HepG2 (cell line): ENCODE measurements around the gene GFOD1. TPM values are rescaled to one million over a fixed set of nuclear protein-coding genes. Genes with fewer than 3 reads are reported as not detected.

Source experiments
- ATAC-seq: fragments of 200-7000 bp; cut with Tn5 transposase; 3 replicates; pipeline ENCODE4 v1.9.1; 2020; ENCODE audit warnings: mild to moderate bottlenecking, moderate library complexity
- BruUV-seq: library from RNA; stranded (reverse); fragments of 400-500 nt; replicated peaks from 2 replicates; lab custom pipeline; 2021; lab: Mats Ljungman, UMichigan
- CTCF ChIA-PET: fragments of 300-600 bp; formaldehyde crosslinking; extraction: SDS; loops from one replicate; lab custom pipeline; 2021; ENCODE audit warnings: low total read pairs, inconsistent platforms, low intra/inter-chr PET ratio; lab: Yijun Ruan, JAX
- POLR2A ChIA-PET: fragments of 350-600 bp; sonication (Branson Sonifier 250); formaldehyde crosslinking; loops from one replicate; lab custom pipeline; 2020; ENCODE audit warnings: antibody characterized with exemption, inconsistent platforms; lab: Yijun Ruan, JAX
- DNase-seq: peaks from one replicate; pipeline ENCODE4 v3.0.0-alpha.2; 2015; ENCODE audit warnings: low spot score
- FAIRE-seq: peaks from 3 replicates; lab custom pipeline; 2011; peaks lifted over from hg19 to GRCh38; lab: Jason Lieb, UNC
- H2AFZ ChIP-seq: one replicate; pipeline ENCODE4 v1.6.1; 2011; ENCODE audit warnings: low read length, inconsistent platforms
- H3K27ac ChIP-seq: fragments of 300-600 bp; 3 replicates; pipeline ENCODE4 v1.8.0; 2011; ENCODE audit warnings: mixed run types, mild to moderate bottlenecking, mixed read lengths, low read length, inconsistent platforms; ENCODE audit not compliant: insufficient read depth; ENCODE audit errors: extremely low read length
- H3K27me3 ChIP-seq, 2 experiments: fragments of 200-600 bp in 1 of 2; 2 replicates in 1 of 2; 3 replicates in 1 of 2; pipeline versions ENCODE4 v1.6.0 to v1.8.0; 2011; ENCODE audit warnings: low read length in 2 of 2, mild to moderate bottlenecking in 2 of 2, moderate library complexity in 2 of 2, inconsistent platforms in 1 of 2; ENCODE audit not compliant: insufficient read depth in 2 of 2, control insufficient read depth in 1 of 2
- H3K36me3 ChIP-seq, 2 experiments: fragments of 200-600 bp in 1 of 2; replicated peaks in 1 of 2; 2 replicates in 1 of 2; 3 replicates in 1 of 2; pipeline versions ENCODE4 v1.5.1 to v1.8.0; 2011; ENCODE audit warnings: low read length in 2 of 2, inconsistent platforms in 1 of 2; ENCODE audit not compliant: insufficient read depth in 2 of 2, control insufficient read depth in 1 of 2
- H3K4me1 ChIP-seq: 2 replicates; pipeline ENCODE4 v1.5.1; 2012; ENCODE audit warnings: low read length, inconsistent platforms; ENCODE audit not compliant: insufficient read depth
- H3K4me2 ChIP-seq: 2 replicates; pipeline ENCODE4 v1.6.0; 2011; ENCODE audit warnings: low read depth, low read length, inconsistent platforms
- H3K4me3 ChIP-seq, 3 experiments: fragments of 200-600 bp in 1 of 3; sonication (generic), shearing (Covaris generic) in 1 of 3; replicated peaks in 1 of 3; 2 replicates each; pipeline ENCODE4 v1.5.1; 2011 to 2016; ENCODE audit warnings: low read length in 3 of 3, inconsistent platforms in 2 of 3, low read depth in 2 of 3, mild to moderate bottlenecking in 2 of 3, control low read depth in 1 of 3, mixed read lengths in 1 of 3; ENCODE audit not compliant: insufficient read depth in 1 of 3
- H3K79me2 ChIP-seq: one replicate; pipeline ENCODE4 v1.6.1; 2011; ENCODE audit warnings: low read length, inconsistent platforms; ENCODE audit not compliant: insufficient read depth
- H3K9ac ChIP-seq: 2 replicates; pipeline ENCODE4 v1.6.0; 2011; ENCODE audit warnings: mild to moderate bottlenecking, low read depth, low read length, inconsistent platforms; ENCODE audit not compliant: insufficient read depth
- H3K9me3 ChIP-seq: 2 replicates; pipeline ENCODE4 v1.5.1; 2012; ENCODE audit warnings: mild to moderate bottlenecking, low read length
- H4K20me1 ChIP-seq: 2 replicates; pipeline ENCODE4 v1.6.0; 2011; ENCODE audit warnings: inconsistent platforms, mild to moderate bottlenecking, low read length, moderate library complexity; ENCODE audit not compliant: insufficient read depth
- MZF1 ChIP-seq: sonication (generic); formaldehyde crosslinking; IDR thresholded peaks from 2 replicates; pipeline ENCODE4 v1.8.1; 2023; ENCODE audit warnings: mild to moderate bottlenecking, missing genetic modification reagents, borderline replicate concordance
- NFE2L1 ChIP-seq: sonication (generic); formaldehyde crosslinking; IDR thresholded peaks from 2 replicates; pipeline ENCODE4 v1.4.0; 2020; ENCODE audit warnings: missing genetic modification reagents, mild to moderate bottlenecking, borderline replicate concordance
- NFKB2 ChIP-seq: sonication (generic); formaldehyde crosslinking; IDR thresholded peaks from 2 replicates; pipeline ENCODE4 v1.4.0; 2020; ENCODE audit warnings: missing genetic modification reagents, borderline replicate concordance
- PLRG1 ChIP-seq: fragments of 450-650 bp; conservative IDR thresholded peaks from 2 replicates; pipeline ENCODE4 v1.6.1; 2016
- RNF2 ChIP-seq: fragments of 450-650 bp; conservative IDR thresholded peaks from 2 replicates; pipeline ENCODE4 v1.6.1; 2016; ENCODE audit warnings: low read depth
- TSC22D2 ChIP-seq: sonication (generic); formaldehyde crosslinking; IDR thresholded peaks from 2 replicates; pipeline ENCODE4 v1.5.1; 2020; ENCODE audit warnings: missing genetic modification reagents, mild to moderate bottlenecking, borderline replicate concordance
- ZBTB39 ChIP-seq: sonication (generic); formaldehyde crosslinking; IDR thresholded peaks from 2 replicates; pipeline ENCODE4 v1.5.0; 2020; ENCODE audit warnings: missing genetic modification reagents
- ZBTB40 ChIP-seq, 2 experiments: fragments of 450-650 bp in 1 of 2; sonication (generic) in 1 of 2; formaldehyde crosslinking in 1 of 2; IDR thresholded peaks; 2 replicates each; pipeline versions ENCODE4 v1.6.1 to v1.8.0; 2016 to 2022; ENCODE audit warnings: antibody characterized with exemption in 1 of 2, mild to moderate bottlenecking in 1 of 2, missing genetic modification reagents in 1 of 2
- ZBTB43 ChIP-seq: sonication (generic); formaldehyde crosslinking; conservative IDR thresholded peaks from 2 replicates; pipeline ENCODE4 v1.4.0; 2020; ENCODE audit warnings: missing genetic modification reagents
- ZNF652 ChIP-seq: IDR thresholded peaks from 2 replicates; pipeline ENCODE4 v1.6.1; 2016; ENCODE audit warnings: low read depth, borderline replicate concordance
- ZNF670 ChIP-seq: sonication (generic); formaldehyde crosslinking; IDR thresholded peaks from 2 replicates; pipeline ENCODE4 v1.8.0; 2022; ENCODE audit warnings: mild to moderate bottlenecking, missing genetic modification reagents, borderline replicate concordance
- ZNF672 ChIP-seq: sonication (generic); formaldehyde crosslinking; IDR thresholded peaks from 2 replicates; pipeline ENCODE4 v1.8.1; 2022; ENCODE audit warnings: missing genetic modification reagents
- WGBS: methylation state at CpG from one replicate; pipeline ENCODE4 v1.1.6; 2017; ENCODE audit warnings: low lambda C conversion rate; 5-methylcytosine and 5-hydroxymethylcytosine counted together
- in situ Hi-C: cut with HindIII; loops from 2 replicates; pipeline ENCODE4 v1.10.0; 2017; ENCODE audit warnings: low pct_unique_long_range_greater_than_20kb; ENCODE audit not compliant: extremely low pct_ligation_motif_present
- intact Hi-C: fragments of 100-400 bp; cut with micrococcal nuclease; formaldehyde crosslinking; loops from one replicate; pipeline ENCODE4 v1.10.0; 2022; ENCODE audit not compliant: unreplicated experiment
- polyA plus RNA-seq, 8 experiments: library from polyadenylated mRNA; depleted of rRNA in 3 of 8; stranded (reverse) in 7 of 8; unstranded in 1 of 8; fragments of >200 nt; fragmentation: Illumina TruSeq in 4 of 8; extraction: Trizol in 4 of 8; gene quantifications; 2 replicates each; pipeline versions ENCODE4 v1.2.1 to v1.2.3, GENCODE V29; 2011 to 2016; ENCODE audit warnings: low read depth in 4 of 8, missing spikeins in 1 of 8, mixed read lengths in 1 of 8; ENCODE audit not compliant: insufficient read depth in 1 of 8
- total RNA-seq, 5 experiments: library from RNA; depleted of rRNA; stranded (reverse); fragments of >200 nt; fragmentation: Illumina TruSeq; extraction: Trizol; gene quantifications; 2 replicates each; pipeline ENCODE4 v1.2.3, GENCODE V29; 2016; ENCODE audit warnings: low read depth in 1 of 5

GFOD1 gene
- total and polyA plus RNA-seq, 2 of the 13 experiments (the other 11 are each of a cell fraction or from before 2014, with no cell fraction given): 1.9 to 6.4 TPM

- no peak overlapping the region for H2AFZ ChIP-seq
- no peaks in the 10 kb centered on the region for H3K79me2 ChIP-seq
- H3K9me3 ChIP-seq: no peaks in the 10 kb centered on the region
- H3K4me1 ChIP-seq: peaks cover 16% of the 10 kb centered on the region
- no peaks in the 10 kb centered on the region; the same call in 1 of the 2 replicates for H4K20me1 ChIP-seq
- in situ Hi-C loops (no loop called here), intact Hi-C loops (no loop called here)
- CTCF ChIA-PET: no interaction called here
- ATAC-seq (no peak), DNase-seq (no peak), FAIRE-seq (no peak)
- no peak overlapping the region for H3K4me3 ChIP-seq
- WGBS: 91% methylated on average over 6 of the region's 6 CpGs
- no peaks in the 10 kb centered on the region for H3K27me3 ChIP-seq
- no peaks in the 10 kb centered on the region for H3K36me3 ChIP-seq
- no TSS peak for BruUV-seq
- H3K4me2 ChIP-seq: no peak overlapping the region
- no peak overlapping the region for H3K27ac ChIP-seq
- H3K9ac ChIP-seq: no peak overlapping the region
- POLR2A ChIA-PET: no interaction called here
- TF ChIP-seq ZNF672 (no peak), ZNF670 (CRISPR knock-in tag) (no peak), PLRG1 (no peak), ZBTB39 (CRISPR knock-in tag) (no peak), ZBTB40 (IDR thresholded peaks at IDR 0.05) (no peak), ZBTB40 (CRISPR knock-in tag; IDR thresholded peaks at IDR 0.05) (no peak), ZBTB43 (no peak), MZF1 (CRISPR knock-in tag) (no peak), NFKB2 (no peak), TSC22D2 (CRISPR knock-in tag) (no peak), NFE2L1 (CRISPR knock-in tag) (no peak), ZNF652 (no peak), RNF2 (no peak)
These were observed 115.3 kb downstream of the GFOD1 start for GRCh38 chr6:13372076-13372475.
